ENCODE results near the gene CCDC102A.

DNA sequence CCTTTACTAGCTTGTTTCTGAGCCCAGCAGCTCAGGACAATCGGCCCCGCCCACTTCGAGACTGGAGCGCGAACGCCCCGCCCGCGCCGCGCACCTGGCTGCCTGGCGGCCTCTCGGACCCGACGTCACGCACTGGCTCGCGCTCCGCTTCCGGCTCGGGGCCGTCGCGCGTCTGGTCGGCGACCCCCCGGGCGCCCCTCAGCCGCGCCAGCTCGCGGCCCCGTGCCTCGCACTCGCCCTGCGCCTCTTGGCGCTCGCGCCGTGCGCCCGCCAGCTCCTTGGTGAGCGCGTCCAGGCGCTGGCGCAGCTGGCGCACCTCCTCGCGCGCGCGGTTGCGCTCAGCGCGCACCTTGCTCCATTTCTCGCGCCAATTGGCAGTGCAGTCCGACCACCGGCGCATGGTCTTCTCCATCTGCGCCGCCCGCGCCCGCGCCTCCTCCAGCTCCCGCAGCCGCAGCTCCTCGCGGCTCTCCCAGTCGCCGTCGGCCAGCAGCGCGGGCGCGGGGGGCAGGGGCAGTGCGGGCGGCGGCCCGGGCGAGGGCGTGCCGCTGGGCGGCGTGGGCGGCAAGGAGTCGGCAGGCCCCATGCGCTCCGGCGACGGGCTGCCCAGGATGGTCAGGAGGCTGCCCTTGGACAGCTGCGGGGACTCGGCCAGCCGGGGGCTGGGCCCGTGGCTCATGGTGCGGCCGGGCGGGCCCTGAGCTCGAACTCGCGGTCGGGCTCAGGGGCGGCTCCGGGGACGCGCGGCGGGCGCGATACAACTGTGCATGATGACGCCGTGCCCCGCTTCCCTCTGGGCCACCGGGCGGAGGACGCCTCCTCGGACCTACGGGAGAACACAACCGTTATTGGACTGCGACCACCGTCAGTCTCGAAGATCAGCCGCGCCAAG lies 7.6 kb downstream of the CCDC102A start:
- TF ChIP-seq POLR2AphosphoS5 (IDR thresholded peaks at IDR 0.05): no peak
- TF ChIP-seq, protein P1, sequence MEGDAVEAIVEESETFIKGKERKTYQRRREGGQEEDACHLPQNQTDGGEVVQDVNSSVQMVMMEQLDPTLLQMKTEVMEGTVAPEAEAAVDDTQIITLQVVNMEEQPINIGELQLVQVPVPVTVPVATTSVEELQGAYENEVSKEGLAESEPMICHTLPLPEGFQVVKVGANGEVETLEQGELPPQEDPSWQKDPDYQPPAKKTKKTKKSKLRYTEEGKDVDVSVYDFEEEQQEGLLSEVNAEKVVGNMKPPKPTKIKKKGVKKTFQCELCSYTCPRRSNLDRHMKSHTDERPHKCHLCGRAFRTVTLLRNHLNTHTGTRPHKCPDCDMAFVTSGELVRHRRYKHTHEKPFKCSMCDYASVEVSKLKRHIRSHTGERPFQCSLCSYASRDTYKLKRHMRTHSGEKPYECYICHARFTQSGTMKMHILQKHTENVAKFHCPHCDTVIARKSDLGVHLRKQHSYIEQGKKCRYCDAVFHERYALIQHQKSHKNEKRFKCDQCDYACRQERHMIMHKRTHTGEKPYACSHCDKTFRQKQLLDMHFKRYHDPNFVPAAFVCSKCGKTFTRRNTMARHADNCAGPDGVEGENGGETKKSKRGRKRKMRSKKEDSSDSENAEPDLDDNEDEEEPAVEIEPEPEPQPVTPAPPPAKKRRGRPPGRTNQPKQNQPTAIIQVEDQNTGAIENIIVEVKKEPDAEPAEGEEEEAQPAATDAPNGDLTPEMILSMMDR (IDR thresholded peaks at IDR 0.05): no peak
- TF ChIP-seq EP300 (IDR thresholded peaks at IDR 0.05): no peak
